GM15510 (cell line): ENCODE measurements around the gene DPH6.

Experiments used
- POLR2A ChIP-seq: IDR thresholded peaks from 3 replicates; pipeline ENCODE4 v1.6.1; 2011; ENCODE audit warnings: borderline replicate concordance; ENCODE audit not compliant: insufficient read length; ENCODE audit errors: extremely low read depth

Gene DPH6

DNA sequence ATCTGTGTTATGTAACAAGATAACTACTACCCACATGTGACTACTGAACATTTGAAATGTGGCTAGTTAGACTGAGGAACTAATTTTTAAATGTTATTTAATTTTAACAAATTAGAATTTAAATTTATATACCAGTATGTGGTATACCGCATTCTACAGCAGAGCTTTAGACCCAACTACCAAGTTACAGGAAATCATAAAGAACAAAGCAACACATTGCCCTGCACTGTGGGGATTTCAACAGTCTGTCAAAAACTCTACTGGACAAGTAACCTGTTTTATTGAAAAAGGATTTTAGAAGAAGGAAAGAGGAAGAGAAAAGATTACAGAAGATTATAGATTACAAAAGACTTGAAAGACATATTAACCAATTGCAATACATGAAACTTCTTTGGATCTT, 64.9 kb downstream of the DPH6 start:
- TF ChIP-seq POLR2A = no peak

DNA sequence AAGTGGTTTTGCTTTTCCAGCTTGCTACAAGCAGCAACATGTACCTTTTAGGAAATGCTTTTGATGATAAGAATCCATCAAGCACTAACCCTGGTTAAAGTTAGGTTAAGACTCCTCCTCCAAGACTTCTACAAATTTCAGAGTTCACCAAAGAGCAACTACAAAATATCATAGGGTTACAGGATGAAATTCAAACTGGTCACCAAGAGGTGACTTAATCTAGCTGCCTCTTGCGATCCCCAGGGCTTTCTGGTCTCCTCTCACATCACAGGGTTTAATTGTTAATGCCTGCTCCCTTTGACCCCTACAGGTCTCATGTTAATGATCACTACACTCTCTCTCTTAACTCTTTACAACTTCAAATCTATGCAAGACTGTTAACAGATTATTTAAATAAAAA, 66.5 kb downstream of the DPH6 start:
- TF ChIP-seq POLR2A = no peak

DNA sequence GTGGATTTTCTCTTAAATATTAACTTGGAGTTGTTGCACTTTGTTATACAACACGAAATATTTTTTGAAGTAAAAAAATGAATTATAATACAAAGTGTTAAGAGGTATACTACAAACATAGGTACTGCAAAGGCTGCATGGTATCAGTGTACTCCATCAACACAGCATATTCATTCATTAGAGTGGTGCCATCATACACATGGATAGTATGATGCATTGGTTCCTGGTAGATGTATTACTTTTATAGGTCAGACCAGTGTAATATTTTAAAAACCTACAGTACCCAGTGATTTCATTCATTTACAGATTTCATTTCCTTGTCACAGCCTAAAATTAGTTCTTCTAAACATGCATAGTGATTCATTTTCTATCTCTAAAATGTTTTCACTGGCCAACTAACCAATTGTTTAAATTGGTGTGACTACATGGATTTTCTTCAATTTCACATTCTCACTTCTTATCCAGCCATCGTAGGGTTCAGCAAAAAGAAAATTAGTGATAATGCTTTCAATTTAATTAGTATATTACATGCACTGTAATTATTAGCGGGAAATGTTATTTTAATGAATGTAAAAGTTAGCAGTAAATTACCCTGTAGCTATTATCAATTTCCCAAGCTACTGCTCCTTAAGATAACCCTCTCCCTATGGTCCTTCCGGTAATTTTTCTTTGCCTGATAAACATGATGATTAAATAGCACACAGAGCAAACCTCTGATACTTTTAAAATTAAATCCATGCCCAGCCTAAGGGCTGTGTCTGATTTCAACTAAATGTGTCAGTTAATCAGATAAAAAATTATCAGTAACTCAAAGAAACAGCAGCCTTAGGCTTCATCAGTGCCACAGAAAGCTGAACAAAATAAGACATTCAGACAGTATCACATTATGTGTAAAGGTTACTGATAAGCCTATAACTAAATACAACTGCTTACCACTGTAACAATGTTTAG, 68.4 kb downstream of the DPH6 start:
- no peak for TF ChIP-seq POLR2A

DNA sequence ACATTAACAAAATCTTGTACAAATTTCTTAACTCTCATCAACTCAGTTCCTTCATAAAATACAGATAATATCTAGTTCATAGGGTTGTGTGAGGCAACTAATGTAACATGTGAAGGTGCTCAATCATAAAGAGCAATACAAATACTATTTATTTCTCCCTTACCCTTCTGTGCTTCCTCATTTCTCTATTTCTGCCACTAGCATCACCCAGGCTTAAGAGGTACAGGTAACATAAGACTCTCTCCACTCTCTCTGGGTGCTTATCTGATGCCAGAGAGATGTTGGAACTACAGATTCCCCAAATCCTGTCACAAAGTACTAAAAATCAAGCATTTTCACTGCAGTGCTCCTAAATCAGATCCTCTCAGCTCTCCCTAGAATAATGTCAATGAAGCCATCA, 74.9 kb downstream of the DPH6 start:
- TF ChIP-seq POLR2A = no peak

DNA sequence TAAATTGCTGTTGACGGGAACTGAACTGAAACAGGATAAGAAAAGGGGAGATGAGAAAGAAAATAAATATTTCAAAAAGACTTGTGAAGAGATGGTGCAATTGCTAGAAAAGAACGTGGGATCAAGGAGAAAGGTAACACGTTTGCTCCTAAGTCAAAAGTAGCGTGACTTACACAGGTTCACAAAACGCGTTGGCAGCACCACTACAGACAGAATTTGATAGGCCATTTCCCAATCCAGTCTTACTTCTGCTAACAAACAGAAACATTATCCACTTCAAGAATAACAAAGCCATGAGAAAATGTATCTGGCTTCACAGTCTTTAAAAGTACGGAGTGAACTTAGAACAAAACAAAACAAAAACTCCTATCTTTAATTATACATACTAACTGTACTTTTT, 75.5 kb downstream of the DPH6 start:
- no peak for TF ChIP-seq POLR2A

DNA sequence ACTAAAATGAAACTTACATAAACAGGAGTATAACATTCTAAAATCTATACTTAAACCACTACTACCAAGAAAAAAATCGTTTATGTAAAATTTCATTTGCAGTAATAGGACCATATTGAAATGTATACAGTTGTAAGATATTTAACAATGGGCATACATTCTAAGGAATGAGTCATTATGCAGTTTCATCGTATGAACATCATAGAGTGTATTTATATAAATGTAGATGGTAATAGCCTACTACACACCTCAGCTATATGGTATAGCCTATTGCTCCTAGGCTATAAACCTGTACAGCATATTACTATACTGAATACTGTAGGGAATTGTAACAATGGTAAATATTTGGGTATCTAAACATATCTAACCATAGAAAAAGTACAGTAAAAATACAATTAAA, 79.5 kb downstream of the DPH6 start:
- no peak for TF ChIP-seq POLR2A

DNA sequence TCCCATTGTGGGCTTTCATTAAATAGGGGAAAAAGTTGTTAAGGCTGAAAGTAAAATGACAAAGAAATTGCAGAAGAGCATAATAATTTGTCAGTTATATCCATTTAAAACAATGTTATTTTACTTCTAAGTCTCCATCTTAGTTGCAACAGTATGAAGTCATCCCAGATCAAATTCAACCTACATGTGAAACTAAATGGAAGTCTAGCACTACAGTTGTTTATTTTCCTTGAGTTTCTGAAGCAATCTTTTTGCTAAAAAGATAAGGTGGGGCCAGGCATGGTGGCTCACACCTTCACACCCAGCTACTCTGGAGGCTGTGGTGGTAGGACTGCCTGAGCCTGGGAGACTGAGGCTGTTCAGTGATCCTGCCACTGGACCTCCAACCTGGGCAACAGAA, 80.2 kb downstream of the DPH6 start:
- no peak for TF ChIP-seq POLR2A

DNA sequence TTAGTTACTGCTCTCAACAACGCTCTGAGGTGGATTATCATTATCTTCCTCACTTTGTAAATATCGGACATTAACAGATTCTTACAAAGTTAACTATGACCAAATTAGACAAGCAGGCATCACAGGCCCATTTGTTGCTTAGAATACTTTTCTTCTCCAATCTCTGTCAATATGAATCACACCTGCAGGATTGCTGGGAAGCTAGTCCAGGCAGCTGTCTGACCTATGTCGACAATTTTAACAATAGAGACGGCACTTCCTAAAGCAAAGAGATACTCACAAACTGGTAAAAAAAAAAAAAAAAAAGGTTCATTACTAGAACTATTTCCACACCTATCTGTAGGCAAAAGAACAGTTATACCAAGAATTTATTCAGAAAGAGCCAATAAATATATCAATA, 85.3 kb downstream of the DPH6 start:
- no peak for TF ChIP-seq POLR2A

DNA sequence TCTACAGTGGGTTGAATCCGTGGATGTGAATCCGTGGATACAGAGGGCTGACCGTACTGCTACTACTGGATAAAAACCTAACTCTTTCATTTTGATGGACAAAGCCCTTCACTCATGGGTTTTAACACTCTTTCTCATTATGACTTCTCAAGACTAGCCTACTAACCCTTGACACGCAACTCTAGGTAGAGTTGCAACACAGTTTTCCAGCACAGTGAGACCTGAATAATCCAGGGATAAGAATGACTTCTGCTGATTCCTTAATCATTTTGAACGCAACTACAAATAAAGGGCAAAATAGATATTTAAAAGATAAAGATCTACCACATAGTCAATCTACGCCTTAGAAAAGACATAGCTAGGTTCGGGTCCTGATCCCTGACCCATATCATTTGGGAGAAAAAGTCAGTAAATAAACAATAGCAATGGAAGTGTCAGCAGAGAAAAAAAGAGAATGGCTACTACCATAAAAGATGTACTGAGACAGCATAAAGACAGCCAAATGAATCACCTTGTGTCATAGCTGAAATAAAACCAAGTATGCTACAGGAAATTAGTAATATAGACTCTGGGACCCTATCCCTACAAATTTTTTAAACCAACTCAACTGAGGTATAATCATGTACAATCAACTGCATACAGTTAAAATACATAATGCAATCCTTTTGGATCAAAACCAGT, 87.6 kb downstream of the DPH6 start:
- no peak for TF ChIP-seq POLR2A

DNA sequence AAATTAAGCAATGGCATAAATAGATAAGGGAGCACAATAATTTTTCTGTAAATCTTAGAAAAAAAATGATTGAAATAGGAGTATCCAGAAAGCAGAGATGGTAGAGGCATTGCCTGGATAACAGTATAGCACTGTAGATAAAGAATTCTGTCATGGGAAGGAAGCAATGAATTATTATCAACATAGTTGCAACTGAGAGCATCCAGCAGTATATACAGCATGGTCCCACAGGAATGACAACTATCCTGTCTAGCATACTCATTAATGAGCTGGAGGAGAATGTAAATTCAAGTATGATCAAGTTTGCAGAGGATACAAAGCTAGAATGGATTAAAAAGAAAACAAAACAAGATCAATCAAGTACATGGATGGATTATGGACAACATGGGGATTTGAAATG, 90.8 kb downstream of the DPH6 start:
- TF ChIP-seq POLR2A = no peak

DNA sequence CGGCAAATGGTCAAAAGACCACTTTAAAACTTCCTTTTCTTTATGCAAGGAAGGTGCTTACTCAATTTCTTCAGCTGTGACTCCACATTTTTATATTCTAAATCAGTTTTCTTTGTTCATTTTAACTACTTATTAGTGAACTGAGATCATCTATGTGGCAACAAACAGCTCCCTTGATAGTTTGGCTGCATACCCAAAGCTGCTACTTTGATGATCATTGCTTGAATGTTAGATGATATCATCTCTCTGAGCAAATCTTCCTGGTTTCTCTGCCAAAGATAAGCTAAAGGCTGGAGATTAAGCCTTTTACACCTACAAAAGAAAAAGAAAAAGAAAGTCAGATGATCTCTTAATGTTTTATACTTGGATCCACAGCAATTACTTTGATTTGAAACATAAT, 95.5 kb downstream of the DPH6 start:
- TF ChIP-seq POLR2A = no peak

DNA sequence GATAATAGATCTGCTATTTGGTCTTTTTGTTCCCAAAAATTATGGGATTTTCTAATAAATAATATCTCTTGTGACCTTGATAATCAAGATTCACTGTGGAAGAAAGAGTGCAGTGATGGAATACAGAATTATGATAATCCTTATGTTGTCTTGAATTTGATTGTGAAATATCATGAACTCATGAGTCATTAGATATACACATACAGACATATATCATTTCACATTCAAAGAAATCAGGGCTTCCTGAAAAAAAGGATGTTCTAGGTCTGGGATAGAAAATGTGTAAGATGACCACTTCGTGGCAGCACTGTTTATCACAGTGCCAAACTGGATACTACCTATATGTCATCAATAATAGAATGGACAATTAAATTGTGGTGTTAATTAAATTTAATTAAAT, 97.7 kb downstream of the DPH6 start:
- TF ChIP-seq POLR2A = no peak

DNA sequence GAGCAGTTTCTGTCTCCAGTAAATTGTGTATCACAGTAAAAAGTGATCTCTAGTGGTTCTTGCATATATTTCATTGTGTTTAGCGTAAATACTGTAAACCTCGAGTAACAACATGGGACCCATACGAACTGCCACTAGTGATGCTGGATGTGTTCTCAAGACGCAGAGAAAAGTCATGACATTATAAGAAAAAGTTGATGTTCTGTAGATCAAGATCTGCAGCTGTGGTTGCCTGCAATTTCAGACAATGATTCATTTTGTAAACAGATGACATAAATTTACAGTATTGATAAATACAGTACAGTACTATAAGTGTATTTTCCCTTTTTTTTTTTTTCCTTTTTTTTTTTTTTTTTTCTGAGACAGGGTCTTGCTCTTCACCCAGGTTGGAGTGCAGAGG, 100.1 kb downstream of the DPH6 start:
- no peak for TF ChIP-seq POLR2A

DNA sequence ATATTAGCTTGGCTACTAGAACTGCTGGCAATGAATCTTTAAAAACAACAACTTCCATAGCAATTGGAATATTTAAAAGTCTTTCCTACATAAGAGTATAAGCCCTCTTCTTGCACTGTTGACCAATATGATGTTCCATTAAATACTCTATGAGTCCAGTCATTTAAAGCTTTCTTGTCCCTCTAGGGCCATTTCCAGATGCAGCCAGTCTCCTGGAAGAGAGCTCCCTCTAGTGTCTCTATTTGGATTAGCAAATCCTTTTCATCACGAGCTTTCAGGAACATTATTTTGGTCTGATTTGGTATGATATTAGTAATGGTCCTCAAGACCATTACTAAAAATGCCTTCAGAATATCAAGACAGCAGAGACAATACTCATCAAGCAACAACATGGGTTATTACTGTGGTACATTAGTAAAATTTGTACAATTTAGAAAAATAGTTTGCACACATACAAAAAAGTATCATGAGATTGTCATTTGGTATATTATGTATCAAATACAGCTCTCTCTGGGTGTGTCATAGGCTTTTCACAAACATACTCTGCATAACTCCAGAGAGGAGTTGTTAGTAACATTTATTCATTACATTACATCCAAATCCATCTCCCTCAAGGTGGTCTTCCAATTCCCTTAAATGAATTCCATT, 101.3 kb downstream of the DPH6 start:
- TF ChIP-seq POLR2A = no peak

DNA sequence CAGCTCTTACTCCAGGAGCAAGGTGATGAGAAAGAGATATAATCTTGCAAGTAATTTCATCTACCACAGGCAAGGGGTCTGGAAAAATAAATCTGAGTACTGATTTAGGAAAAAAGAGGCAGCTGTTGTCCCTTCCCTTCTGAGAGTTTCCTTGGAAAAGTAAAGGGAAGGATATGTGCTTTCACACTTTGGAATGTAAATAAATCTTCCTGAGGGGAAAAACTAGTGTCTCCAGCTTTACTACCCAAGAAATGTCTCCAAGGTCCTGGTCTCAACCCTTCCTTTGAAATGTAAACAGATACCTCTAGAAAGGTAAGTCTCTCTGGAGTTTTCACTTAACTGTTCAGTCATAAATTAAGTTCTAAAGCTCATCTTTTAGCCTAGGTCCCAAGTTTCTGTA, 102.6 kb downstream of the DPH6 start:
- no peak for TF ChIP-seq POLR2A
